D721Med (cell line): ENCODE measurements around the gene CCDC90B.

Source experiments
- DNase-seq: peaks from one replicate; pipeline ENCODE4 v3.0.0; 2011; ENCODE audit warnings: low spot score; ENCODE audit not compliant: insufficient read length
- FAIRE-seq: peaks from 2 replicates; lab custom pipeline; 2011; peaks lifted over from hg19 to GRCh38; lab: Jason Lieb, UNC
- CTCF ChIP-seq: IDR thresholded peaks from 2 replicates; pipeline ENCODE4 v1.5.1; 2012; ENCODE audit warnings: mild to moderate bottlenecking, control low read depth; ENCODE audit not compliant: insufficient read depth; ENCODE audit errors: missing control alignments

CCDC90B gene

GRCh38 chr11:83285771-83286528 is at the start of gene CCDC90B:
CCDC90B (minus strand) TSS chr11:83286367; CDS start chr11:83285972, 395 bp downstream.
- FAIRE-seq (peak; percentile 76), DNase-seq (peak; percentile 78)
- TF ChIP-seq CTCF, result peak; percentile 75

GRCh38 chr11:83335446-83336070 is 49.4 kb upstream of the CCDC90B start:
- DNase-seq, result no peak
- TF ChIP-seq CTCF, result no peak
- FAIRE-seq, result no peak

- no peak for TF ChIP-seq CTCF
- DNase-seq (no peak), FAIRE-seq (no peak)
These were observed 44.1 kb upstream of the CCDC90B start for GRCh38 chr11:83330303-83330702.

GRCh38 chr11:83326326-83326725 is 40.2 kb upstream of the CCDC90B start:
- no peak for FAIRE-seq
- TF ChIP-seq CTCF, result no peak
- no peak for DNase-seq

GRCh38 chr11:83319346-83319745 is 33.2 kb upstream of the CCDC90B start:
- no peak for TF ChIP-seq CTCF
- DNase-seq (no peak), FAIRE-seq (no peak)

- TF ChIP-seq CTCF, result no peak
- FAIRE-seq, result no peak
- no peak for DNase-seq
These were observed 32.8 kb upstream of the CCDC90B start for GRCh38 chr11:83318931-83319330.
